Stimulated activated CD4-positive, alpha-beta T cell treated with anti-CD3 and anti-CD28 coated beads, Interleukin-4, amount 100 ng/mL, for 24 hours (primary cell): ENCODE measurements around the gene RHOJ.
"Not testable (repeated sequence)": the region's sequence is repeated elsewhere in the genome, so short reads cannot be mapped to it uniquely, and the experiment has no call there.

ENCODE experiments used
- DNase-seq: peaks from one replicate; pipeline ENCODE4 v3.0.0-alpha.2; 2020

Gene RHOJ

DNA sequence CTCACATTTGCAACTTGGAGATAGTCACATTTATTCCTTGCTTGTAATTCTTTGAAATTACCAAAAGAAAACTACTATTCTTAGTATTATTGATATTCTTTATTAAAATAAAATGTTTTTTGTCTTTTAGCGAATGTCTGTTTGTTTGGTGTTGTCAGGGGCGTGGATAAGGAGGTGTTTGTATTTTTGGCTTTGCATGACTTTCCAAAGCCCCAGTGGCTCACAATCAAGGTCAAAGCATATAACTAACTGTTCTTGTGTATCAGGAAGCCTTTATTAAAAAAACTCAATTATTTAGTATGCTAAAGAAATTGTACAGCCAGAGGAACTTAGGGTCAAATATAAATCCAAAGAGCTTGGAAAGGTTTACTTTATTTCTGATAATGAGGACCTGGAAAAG is 96.6 kb downstream of the RHOJ start:
- no peak for DNase-seq

DNA sequence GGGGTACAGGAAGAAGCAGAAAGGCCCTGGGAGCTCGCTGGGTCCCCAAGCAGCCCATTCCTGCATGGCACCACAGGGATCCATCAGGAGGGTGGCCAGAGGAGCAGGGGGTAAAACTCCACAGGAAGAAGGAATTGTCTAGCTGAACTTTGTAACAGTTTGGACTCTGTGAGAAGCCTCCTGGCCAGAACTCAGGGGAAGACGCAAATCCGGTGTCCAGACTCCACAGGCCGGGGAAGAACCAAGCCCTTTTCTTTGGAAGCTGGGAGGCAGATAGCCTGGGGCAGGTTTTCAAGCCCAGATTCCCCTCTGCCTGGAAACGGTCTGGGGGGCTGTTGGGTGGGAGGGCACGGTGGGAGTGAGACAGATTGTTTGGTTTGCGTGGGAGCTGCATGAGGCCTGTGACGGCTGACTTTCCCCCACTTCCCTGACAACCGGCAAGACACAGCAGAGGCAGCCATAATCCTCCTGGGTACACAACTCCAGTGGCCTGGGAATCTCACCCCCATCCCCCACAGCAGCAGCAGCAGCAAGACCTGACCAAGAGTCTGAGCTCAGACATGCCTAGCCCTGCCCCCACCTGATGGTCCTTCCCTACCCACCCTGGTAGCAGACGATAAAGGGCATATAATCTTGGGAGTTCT is 97.8 kb downstream of the RHOJ start:
- no peak for DNase-seq

GRCh38 chr14:63304429-63304828 is 100.2 kb downstream of the RHOJ start:
- DNase-seq, result not testable (repeated sequence)

- DNase-seq, result no peak
Observed at GRCh38 chr14:63308723-63309317, 104.6 kb downstream of the RHOJ start.

DNA sequence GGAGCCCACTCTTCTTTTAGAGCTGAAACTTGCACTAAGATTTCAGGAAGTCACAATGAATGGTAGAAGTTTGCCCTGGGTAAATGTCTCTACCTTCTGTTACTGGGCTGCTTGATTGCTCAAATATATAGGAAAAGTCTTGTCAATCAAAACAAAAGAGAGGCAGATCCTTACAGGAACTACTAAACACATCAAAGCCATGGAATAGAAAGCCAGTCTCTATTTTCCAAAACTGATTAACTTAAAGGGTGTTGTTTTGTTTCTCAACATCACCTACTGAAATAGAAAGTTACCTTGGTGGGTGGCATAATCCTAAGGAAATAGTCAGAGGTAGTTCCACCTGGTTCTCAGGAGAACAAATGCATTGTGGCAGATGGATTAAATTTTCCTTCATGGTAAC is 114.6 kb downstream of the RHOJ start, which contains the start of gene GPHB5:
TSS of gene GPHB5 (minus strand) at position 101 of the 400 bp plus-strand sequence. CDS start 1,086 bp downstream, outside the sequence.
- DNase-seq, result no peak

DNA sequence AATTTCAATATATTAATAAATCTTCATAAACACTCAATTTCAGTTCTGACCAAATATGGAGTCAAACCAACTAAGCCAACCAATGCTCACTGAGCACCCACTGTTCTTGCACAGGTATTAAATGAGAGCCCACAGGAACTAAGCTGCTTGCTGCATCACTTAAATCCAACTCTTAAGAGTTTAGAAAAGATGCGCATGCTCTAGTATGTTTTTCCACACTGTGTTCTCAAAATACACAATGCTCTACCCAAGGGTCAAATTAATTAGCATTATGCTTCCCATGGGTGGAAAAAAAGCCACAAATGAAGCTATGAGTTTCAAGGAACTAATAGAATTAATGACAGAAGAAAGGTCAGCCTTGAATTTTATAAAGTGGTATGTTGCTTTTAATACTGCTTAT is 118.2 kb downstream of the RHOJ start:
- no peak for DNase-seq

GRCh38 chr14:63322897-63323573 is 118.8 kb downstream of the RHOJ start:
- DNase-seq, result no peak

- DNase-seq, result no peak
Observed at GRCh38 chr14:63326840-63327239, 122.6 kb downstream of the RHOJ start.

DNA sequence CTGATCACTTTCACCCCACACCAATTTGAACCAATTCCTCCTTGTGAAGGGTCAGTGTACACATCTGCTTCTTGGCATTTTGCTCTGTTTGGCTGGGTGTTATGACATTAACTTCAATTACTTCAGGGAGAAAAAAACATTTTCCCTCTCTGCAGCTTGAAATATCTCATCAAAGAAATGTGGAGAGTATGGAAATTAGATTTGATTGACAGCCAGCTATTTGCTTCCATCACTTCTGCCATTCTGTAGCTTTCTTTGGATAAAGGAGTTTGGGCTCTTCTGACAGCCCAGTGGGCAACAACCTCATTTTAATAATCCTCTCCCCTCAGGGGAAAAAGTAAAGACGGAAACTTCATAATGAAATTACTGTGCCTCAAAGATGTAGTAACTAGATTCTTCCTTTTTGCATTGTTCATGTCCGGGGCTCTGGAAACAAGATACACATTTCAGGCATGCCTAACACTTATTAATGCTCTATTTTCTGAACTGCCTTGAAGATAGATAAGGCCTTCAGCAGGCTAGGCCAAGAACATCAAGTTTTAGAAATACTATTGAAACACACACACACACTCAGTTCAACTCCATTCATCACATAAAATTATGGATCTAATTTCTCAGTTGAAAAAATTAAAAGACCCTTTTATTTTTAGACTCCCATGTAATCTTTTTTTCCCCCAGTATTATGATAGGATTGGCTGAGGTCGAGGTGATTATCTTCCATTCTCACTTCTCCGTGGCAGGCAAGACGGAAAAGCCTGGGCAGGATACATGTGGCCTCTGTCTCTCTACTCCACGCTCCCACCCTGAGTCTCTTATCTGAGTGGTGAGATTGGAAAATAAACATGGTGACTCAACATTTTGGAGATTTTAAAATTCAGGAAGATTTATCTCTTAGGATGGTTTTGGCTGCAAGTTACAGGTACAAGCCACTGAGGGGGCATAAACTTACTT is 124.8 kb downstream of the RHOJ start:
- no peak for DNase-seq

- no peak for DNase-seq
Observed at GRCh38 chr14:63342371-63342770, 138.1 kb downstream of the RHOJ start.
